ENCODE data around the gene ACP4. TPM values are rescaled to one million over a fixed set of nuclear protein-coding genes. Genes with fewer than 3 reads are reported as not detected.

ACP4 gene
- polyA plus RNA-seq, 4 donors: 0.10 to 0.29 TPM; not detected in 2

DNA sequence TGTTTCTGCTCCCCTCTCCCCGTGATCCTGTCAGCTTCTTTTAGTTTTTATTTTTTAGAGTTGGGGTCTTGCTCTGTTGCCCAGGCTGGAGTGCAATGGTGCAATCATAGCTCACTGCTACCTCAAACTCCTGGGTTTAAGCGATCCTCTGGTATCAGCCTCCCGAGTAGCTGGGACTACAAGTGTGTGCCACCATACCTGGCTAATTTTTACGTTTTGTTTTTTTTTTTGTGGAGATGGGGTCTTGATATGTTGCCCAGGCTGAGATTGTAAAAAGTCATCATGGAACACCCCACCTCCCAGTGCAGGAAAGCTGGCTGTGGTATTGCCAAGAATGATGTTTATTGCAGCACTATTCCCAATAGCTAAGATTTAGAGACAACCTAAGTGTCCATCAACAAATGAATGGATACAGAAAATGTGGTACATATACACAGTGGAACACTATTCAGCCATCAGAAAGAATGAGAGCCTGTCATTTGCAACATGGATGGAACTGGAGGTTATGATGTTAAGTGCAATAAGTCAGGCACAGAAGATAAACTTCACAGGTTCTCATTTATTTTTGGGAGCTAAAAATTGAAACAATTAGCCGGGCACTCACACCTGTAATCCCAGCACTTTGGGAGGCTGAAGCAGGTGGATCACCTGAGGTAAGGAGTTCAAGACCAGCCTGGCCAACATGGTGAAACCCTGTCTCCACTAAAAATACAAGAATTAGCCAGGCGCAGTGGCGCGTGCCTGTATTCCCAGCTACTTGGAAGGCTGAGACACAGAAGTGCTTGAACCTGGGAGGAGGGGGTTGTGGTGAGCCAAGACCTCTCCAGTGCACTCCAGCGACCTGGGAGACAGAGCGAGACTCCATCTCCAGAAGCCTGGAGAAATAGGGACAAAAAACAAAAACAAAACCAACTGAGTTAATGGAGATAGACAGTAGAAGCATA lies 49.8 kb downstream of the ACP4 start:
- DNase-seq (ENCODE audit: low read depth in 4 of 4, low spot score in 3 of 4): no peak

DNA sequence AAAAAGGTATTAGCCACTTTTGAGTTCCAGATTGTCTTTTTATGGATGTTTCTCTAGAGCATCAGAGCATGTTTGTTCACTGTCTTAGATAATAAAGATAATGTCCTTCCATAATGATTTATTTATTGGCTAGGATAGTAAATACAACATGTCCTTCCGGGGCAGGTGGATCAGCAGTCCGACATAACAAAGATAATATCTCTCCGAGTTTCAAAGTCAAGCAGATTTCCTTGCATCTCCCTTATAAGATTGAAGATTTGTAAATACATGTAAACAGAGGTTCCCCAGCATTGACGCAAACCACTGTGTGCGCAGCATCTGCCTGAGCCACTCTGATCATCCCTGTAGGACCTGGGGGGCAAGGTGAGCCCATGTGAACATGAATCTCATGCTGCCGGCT lies 51.9 kb downstream of the ACP4 start:
- no peak for DNase-seq (ENCODE audit: low read depth in 4 of 4, low spot score in 3 of 4)

DNA sequence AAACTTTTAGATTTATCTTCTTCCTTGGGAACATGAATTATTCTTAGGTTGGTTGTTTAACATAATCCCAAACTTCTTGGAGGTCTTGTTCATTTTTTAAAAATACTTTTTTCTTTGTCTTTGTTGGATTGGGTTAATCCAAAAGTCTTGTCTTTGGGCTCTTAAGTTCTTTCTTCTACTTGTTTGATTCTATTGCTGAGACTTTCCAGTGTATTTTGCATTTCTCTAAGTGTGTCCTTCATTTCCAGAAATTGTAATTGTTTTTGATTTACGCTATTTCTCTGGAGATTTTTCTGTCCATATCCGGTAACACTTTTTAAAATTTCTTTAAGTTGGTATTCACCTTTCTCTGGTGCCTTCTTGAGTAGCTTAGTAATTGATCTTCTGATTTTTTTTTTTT lies 53.0 kb downstream of the ACP4 start:
- DNase-seq (ENCODE audit: low read depth in 4 of 4, low spot score in 3 of 4): no peak

DNA sequence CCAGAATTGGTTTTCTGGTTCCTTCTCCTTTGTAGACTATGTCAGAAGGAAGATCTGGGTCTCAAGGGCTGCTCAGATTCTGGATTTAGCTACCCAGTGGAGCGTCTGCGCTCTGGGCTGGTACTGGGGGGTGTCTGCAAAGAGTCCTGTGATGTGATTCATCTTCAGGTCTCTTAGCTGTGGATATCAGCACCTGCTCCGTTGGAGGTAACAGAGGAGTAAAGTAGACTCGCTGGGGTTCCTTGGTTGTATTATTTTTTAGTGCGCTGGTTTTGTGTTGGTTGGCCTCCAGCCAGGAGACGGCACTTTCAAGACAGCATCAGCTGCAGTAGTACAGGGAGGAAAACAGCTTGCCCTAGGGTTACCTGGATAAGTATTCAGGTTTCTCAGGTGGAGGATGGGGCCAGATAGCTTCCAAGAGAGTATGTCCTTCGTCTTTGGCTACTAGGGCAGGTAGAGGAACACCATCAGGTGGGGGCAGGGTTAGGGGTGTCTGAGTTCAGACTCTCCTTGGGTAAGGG lies 53.5 kb downstream of the ACP4 start:
- DNase-seq (ENCODE audit: low read depth in 4 of 4, low spot score in 3 of 4): no peak

DNA sequence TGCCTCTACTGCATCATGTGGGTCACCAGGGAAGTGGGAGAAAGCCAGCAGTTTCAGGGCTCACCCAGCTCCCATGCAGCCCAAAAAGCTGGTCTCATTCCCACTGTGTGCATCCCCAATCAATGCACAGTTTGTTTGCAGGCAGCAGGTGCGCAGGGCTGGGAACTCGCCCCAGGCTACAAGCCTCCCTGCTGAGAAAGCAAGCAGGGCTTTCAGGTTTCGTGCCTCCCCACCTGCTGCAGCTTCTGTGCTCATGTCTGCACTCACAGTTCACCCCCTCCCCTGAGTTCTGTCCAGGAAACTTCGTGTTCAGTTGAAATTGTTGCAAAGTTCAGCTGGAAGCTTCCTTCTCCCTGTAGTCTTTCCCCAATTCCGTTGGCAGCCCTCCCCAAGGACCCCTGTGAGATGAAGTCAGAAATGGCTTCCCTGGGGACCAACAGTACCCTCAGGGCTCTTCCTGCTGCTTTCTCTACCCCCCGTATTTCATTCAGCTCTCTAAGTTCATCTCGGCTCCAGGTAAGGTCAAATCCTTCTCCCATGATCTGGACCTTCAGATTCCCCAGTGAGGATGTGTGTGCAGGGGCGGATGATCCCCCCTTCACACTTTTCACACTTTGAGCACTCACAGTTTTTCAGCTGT lies 54.2 kb downstream of the ACP4 start:
- DNase-seq (ENCODE audit: low read depth in 4 of 4, low spot score in 3 of 4): no peak

Other genes starting within 250 kb of the ACP4 start
- gene LRRC4B, start 222.0 kb upstream of the ACP4 start, polyA plus RNA-seq (ENCODE audit: insufficient read length in 4 of 4): 10 to 100 TPM; 15.7 to 26.8 (median 20.1) TPM
- gene SYT3, start 150.5 kb upstream of the ACP4 start, polyA plus RNA-seq (ENCODE audit: insufficient read length in 4 of 4): 1 to 10 TPM in 1 of 4 donors, under 1 TPM in 3; 0.25 to 1.7 (median 0.75) TPM
- 1 to 10 TPM in 3 of 4 donors, under 1 TPM in 1; 0.48 to 3.2 (median 2.2) TPM for gene C19orf81, start 141.0 kb upstream of the ACP4 start, polyA plus RNA-seq (ENCODE audit: insufficient read length in 4 of 4)
- gene SHANK1, start 70.6 kb upstream of the ACP4 start, polyA plus RNA-seq (ENCODE audit: insufficient read length in 4 of 4): 1 to 10 TPM; 4.2 to 6.6 (median 5.7) TPM
- gene CLEC11A, start 67.1 kb upstream of the ACP4 start, polyA plus RNA-seq (ENCODE audit: insufficient read length in 4 of 4): 10 to 100 TPM; 23.8 to 56.8 (median 31.4) TPM
- gene GPR32, start 20.0 kb upstream of the ACP4 start, polyA plus RNA-seq (ENCODE audit: insufficient read length in 4 of 4): not detected
- gene KLK1, start 33.4 kb downstream of the ACP4 start, polyA plus RNA-seq (ENCODE audit: insufficient read length in 4 of 4): 1 to 10 TPM; 1.2 to 2.1 (median 1.4) TPM
- not detected for gene KLK15, start 43.2 kb downstream of the ACP4 start, polyA plus RNA-seq (ENCODE audit: insufficient read length in 4 of 4)
- under 1 TPM in 3 of 4 donors, not detected in 1; 0.47 to 0.88 (median 0.66) TPM for gene KLK3, start 64.5 kb downstream of the ACP4 start, polyA plus RNA-seq (ENCODE audit: insufficient read length in 4 of 4)
- gene KLK2, start 83.0 kb downstream of the ACP4 start, polyA plus RNA-seq (ENCODE audit: insufficient read length in 4 of 4): under 1 TPM in 2 of 4 donors, not detected in 2; 0.26 to 0.38 TPM
- gene KLK4, start 121.0 kb downstream of the ACP4 start, polyA plus RNA-seq (ENCODE audit: insufficient read length in 4 of 4): not detected
- gene KLK5, start 162.6 kb downstream of the ACP4 start, polyA plus RNA-seq (ENCODE audit: insufficient read length in 4 of 4): 1 to 10 TPM; 1.0 to 3.5 (median 1.8) TPM
- gene KLK6, start 179.2 kb downstream of the ACP4 start, polyA plus RNA-seq (ENCODE audit: insufficient read length in 4 of 4): 10 to 100 TPM; 30.9 to 56.0 (median 34.5) TPM
- 10 to 100 TPM in 1 of 4 donors, 1 to 10 TPM in 3; 4.1 to 23.3 (median 4.6) TPM for gene KLK7, start 193.5 kb downstream of the ACP4 start, polyA plus RNA-seq (ENCODE audit: insufficient read length in 4 of 4)
- 10 to 100 TPM in 1 of 4 donors, 1 to 10 TPM in 3; 1.4 to 39.7 (median 3.3) TPM for gene KLK8, start 211.2 kb downstream of the ACP4 start, polyA plus RNA-seq (ENCODE audit: insufficient read length in 4 of 4)
- 1 to 10 TPM in 1 of 4 donors, under 1 TPM in 3; 0.20 to 6.1 (median 0.42) TPM for gene KLK10, start 229.3 kb downstream of the ACP4 start, polyA plus RNA-seq (ENCODE audit: insufficient read length in 4 of 4)
- 1 to 10 TPM in 1 of 4 donors, under 1 TPM in 3; 0.40 to 1.1 (median 0.46) TPM for gene KLK11, start 236.2 kb downstream of the ACP4 start, polyA plus RNA-seq (ENCODE audit: insufficient read length in 4 of 4)
- not detected for gene KLK12, start 244.6 kb downstream of the ACP4 start, polyA plus RNA-seq (ENCODE audit: insufficient read length in 4 of 4)